HG02885 (cell line): ENCODE data around the gene VPS16.
"Not testable (repeated sequence)": the region's sequence is repeated elsewhere in the genome, so short reads cannot be mapped to it uniquely, and the experiment has no call there.

Experiments used
- ATAC-seq: cut with Tn5 transposase; IDR thresholded peaks from one replicate; pipeline ENCODE4 v1.9.1; 2021; ENCODE audit warnings: mild to moderate bottlenecking; ENCODE audit not compliant: unreplicated experiment, poor library complexity

The VPS16 gene

DNA sequence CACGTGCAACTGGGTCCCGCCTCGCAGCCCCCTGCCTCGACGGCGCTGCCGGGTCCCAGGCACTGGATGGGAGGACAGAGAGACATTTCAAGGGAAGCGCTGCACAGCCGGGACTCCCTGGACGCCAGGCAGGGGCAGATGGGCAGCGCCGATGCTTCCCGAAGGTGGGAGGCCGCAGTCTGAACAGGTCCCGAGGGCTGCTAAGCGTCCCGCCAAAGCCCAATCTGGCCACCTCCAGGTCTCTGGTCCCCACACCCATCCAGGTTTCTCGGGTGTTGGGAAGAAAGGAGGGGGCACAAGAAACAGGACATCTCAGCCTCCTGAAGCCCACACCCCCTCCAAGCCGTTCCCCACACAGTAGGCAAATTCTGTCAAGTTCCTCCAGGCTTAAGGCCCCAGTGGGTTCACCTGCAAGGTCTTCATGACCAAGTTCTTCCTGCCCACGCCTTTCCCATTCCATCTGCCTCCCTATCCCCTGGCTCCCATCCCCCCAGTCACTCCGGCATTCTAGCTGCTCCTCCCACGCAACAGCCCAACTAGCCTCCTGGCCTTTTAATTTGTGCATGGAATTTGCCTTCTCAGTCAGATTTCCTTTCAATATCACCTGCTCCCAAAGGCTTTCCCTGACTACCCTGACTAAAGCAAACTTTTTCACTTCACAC, 34.7 kb upstream of the VPS16 start:
- no peak for ATAC-seq

DNA sequence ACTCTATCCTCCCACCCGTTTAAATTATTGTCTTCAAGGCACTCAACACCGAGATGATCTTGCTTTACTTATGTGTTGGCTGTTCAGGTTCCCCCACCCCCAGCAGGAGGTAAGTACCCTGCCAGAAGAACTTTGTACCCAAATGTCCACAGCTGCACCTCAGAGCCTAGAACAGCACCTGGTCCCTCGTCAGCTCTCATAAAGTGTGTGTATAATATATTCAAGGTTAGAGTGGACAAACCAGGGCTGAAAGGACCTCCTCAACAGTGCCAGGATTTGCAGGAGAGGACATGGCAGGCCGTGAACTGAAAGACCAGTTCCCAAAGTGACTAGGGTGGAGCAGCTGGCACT, 34.2 kb upstream of the VPS16 start:
- no peak for ATAC-seq

DNA sequence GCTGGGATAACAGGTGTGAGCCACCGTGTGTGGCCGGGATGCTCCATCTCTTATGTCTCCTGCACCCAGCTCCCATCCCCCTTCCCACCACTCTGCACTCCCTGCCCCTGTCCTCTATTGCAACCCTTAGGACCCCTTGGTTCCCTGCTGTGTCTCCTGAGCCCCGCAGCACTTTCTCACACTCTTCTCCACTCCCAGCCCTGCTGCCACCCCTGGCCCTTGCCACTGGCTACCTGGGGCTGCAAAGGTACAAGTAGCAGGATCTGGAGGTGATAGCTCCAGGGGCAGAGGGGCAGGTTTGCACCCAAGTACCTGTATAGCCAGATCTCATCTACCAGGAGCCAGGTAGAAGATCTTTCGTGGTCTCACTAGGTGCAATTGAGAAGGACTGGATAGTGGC, 33.5 kb upstream of the VPS16 start:
- no peak for ATAC-seq

DNA sequence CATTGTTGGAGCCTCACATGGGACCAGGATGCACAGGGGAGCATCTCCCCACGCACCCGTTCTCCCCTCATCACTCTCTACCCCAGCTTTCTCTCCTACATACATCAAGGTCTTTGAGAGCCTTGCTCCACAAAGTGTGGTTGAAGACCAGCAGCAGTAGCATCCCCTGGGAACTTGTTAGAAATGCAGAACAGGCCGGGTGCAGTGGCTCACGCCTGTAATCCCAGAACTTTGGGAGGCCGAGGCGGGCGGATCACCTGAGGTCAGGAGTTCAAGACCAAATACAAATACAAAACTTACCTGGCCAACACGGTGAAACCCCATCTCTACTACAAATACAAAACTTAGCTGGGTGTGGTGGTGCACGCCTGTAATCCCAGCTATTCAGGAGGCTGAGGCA, 32.6 kb upstream of the VPS16 start:
- ATAC-seq = not testable (repeated sequence)

DNA sequence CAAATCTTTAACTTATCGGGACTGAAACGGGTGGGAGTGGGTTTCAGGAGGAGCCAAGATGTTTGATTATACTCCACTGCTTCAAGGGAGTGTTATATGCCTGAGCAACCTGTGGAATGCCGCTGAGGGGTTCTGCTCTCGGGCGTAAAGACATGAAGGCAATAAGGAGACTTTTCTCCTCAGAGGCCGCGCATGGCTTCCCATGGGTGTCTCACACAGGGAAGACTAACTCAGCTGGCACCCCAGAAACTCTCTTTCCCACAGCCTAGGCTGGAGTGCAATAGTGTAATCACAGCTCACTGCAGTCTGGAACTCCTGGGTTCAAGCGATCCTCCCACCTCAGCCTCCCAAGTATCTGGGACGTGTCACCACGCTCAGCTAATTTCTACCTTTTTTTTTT, 30.9 kb upstream of the VPS16 start:
- no peak for ATAC-seq

DNA sequence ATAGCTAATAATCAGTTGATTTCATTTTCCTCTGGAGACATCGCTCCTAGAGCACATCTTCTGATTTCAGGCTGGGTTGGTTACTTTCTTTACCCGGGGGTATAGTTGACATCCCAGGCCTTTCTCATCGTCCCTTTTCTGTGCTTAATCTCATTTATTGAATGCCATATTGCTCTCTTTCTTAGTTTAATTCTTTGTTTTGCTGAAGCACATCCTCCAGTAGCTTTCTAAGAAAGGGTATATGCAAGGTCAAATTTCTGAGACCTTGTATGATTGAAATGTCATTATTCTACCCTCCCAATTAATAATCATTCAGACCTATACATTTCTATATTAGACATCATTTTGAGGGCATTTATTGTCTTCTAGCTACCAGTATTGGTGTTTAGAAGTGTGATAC, 28.4 kb upstream of the VPS16 start:
- no peak for ATAC-seq

DNA sequence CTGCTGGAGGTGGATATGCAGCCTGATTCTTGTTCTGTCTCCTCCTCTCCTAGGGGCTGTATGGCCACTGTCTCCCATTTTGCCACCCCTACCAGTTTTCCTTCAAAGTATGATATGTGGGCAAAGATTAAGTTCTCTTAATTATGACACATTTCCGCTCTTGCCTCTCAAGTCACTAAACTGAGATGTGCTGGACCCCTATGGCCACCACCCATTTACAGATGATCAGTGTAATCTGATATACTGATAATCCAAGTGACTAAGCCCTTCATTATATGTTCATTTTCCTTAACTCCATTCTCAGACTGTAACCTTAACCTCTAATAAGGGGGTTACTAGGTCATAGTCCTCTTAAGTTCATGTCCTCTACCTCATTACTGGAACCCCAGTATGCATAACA, 26.5 kb upstream of the VPS16 start:
- no peak for ATAC-seq

DNA sequence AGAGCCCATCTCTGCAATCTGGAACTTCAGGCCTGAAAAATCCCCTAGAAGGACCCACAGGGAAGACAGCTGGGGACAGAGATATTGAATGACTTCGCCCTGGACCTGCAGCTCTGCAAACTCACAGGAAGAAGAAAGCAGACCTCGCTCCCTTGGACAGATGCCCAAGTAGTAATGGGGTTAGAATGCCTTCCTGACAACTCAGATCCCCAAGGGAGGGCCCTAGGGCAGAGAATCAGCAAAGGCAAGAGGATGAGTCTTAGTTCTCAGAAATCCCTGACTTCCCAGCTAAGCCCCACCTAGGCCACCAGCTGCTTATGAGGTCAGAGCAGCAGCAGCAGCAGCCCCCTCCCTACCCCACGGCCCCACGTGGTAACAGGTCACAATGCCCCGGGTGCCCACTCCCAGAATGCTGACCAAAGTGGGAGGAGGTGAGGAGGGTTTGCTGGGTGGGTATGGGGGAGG, 25.9 kb upstream of the VPS16 start, which contains the start of gene C20orf141:
C20orf141 (plus strand) TSS at position 401 of the 465 bp plus-strand sequence. CDS start 198 bp downstream, outside the sequence.
- ATAC-seq = no peak

DNA sequence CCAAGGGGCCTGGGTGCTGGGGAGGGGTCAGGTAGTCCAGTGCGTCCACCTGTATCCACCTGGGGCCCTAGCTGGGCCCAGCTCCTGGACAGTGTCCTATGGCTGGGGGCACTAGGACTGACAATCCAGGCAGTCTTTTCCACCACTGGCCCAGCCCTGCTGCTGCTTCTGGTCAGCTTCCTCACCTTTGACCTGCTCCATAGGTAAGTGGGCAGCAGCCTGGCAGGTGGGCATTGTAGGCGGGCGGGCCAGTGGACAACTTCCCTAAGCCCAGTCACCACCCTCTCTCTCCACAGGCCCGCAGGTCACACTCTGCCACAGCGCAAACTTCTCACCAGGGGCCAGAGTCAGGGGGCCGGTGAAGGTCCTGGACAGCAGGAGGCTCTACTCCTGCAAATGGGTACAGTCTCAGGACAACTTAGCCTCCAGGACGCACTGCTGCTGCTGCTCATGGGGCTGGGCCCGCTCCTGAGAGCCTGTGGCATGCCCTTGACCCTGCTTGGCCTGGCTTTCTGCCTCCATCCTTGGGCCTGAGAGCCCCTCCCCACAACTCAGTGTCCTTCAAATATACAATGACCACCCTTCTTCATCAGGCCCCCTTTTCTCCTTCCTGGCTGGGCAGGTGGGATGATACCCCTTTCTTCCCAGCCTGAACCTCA, 25.2 kb upstream of the VPS16 start:
- ATAC-seq = no peak

DNA sequence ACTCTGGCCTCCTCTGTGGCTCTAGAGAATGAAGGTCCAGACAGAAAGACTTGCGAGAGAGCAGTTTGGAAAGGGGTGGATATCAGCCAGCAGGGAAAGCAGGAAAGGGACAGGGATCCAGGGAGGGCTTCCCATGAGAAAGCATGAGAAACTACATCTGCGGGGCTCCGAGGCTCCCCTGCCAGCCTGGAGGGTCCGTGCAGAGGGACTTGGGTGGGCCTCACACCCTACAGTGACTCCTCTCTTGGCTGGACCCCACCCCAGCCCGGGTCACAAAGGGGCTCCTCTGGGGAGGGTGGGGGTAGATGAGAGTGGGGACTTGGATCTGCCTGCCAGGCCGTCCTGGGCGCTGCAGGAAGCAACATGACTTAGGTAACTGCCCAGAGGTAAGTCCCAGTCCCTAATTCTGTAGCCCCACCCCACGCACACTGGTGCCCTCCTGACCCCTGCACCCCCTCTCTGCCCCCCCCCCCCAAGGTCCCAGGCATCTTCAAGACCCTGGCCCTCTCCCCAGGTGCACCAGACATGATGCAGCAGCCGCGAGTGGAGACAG, 24.4 kb upstream of the VPS16 start, which contains the start of gene TMEM239:
TMEM239 (plus strand) TSS at position 335 of the 553 bp plus-strand sequence; CDS start at position 526, 191 bp downstream.
- no peak for ATAC-seq

DNA sequence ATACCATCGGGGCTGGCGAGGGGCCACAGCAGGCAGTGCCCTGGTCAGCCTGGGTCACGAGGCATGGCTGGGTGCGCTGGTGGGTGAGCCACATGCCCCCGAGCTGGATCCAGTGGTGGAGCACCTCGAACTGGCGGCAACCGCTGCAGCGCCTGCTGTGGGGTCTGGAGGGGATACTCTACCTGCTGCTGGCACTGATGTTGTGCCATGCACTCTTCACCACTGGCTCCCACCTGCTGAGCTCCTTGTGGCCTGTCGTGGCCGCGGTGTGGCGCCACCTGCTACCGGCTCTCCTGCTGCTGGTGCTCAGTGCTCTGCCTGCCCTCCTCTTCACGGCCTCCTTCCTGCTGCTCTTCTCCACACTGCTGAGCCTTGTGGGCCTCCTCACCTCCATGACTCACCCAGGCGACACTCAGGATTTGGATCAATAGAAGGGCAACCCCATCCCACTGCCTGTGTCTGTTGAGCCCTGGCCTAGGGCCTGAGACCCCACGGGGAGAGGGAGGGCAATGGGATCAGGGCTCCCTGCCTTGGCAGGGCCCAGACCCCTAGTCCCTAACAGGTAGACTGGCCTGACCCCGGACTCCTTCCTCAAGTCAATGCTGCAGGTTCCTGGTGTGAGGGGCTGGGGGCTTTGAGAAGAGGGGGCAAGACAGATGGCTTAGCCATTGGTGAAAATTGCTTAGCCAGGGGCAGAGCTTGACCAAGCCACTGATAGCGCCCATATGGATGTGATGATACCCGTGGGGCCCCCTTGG, 23.8 kb upstream of the VPS16 start:
- no peak for ATAC-seq

DNA sequence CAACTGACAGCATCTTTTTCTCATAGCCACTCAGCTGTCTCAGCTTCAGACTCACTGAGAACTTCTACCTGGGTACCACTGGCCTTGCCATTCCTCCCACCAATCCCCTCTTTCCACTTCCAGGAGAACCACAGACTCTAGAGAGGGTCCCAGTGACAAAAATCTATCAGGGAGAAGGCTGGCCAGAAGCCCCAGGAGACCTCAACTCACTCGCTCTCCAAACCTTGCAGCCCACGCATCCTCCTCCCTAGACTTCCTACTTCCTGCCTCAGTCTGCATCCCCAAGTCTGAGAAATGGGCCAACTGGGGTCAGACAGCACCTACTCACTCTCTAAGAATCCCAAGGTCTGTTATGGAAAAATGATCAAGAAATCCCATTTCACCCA, 23.2 kb upstream of the VPS16 start:
- ATAC-seq = no peak

DNA sequence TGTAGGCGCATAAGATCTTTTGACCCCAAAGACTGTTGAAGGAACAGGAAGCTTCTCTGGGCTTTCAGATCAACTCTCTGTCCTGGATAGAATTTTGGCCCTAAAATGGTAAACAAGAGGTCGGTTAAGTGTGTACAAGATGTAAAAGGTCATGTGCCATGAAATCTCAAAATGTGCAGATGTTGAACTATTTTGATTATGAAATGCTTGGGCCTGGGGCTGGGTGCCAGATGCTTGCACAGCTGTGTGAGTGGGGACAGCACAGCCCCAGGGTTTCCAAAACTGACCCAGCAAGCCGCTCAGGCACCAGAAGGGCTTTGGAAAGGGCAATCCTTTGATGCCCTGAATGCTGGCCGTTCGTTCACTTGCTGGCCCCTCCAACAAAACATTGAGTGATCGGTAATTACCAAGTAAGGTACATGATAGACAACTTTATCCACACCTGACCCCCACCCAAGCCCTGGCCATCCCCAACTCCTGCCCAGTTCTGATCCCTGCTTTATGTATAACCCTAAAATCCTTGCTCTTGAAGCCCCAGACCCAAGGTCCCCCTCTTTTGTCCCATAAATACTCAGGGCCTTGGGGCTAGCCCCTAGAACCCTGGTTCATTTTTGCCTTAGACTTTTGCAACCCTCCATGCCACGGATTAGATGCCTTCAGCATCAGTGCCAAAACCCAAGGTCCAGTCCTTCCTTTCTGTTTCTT, 22.5 kb upstream of the VPS16 start:
- ATAC-seq = no peak

DNA sequence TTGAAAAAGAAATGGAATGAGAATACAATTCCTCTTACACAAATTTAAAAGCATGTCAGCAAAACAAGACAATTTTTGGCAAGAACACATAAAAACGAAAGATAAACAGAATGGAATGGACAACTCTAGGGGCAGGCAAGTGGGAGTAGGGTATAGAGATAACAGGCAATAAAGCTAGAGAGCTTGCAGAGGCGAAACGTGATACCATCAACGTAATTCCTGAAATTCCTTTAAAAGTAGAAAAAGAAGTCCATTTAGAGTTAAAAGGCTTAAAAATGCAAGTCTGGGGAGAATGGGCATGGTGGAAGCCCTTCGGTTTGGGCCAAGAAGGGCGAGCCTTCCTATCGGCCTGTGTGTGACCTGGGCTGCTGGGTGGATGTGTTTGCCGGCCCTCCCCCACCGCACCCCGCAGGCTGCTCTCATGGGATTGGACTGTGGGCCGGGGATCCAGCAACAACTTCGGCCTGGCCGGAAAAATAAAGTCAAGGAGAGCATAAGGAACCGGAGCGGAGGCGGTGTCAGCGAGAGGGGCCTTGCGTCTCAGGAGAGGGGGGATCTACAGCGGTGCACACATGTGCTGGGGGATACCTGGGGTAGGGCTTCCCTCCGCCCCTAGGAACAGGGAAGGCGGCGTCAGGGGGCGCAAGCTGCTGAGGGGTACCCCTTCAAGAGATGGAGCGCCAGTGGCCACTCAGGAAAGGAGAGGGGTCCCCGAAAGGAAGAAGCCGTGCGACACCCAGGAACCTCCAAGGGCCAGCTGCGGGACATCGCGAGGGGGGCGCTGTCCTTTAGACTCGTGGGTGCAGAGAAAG, 20.3 kb upstream of the VPS16 start:
- ATAC-seq = no peak

DNA sequence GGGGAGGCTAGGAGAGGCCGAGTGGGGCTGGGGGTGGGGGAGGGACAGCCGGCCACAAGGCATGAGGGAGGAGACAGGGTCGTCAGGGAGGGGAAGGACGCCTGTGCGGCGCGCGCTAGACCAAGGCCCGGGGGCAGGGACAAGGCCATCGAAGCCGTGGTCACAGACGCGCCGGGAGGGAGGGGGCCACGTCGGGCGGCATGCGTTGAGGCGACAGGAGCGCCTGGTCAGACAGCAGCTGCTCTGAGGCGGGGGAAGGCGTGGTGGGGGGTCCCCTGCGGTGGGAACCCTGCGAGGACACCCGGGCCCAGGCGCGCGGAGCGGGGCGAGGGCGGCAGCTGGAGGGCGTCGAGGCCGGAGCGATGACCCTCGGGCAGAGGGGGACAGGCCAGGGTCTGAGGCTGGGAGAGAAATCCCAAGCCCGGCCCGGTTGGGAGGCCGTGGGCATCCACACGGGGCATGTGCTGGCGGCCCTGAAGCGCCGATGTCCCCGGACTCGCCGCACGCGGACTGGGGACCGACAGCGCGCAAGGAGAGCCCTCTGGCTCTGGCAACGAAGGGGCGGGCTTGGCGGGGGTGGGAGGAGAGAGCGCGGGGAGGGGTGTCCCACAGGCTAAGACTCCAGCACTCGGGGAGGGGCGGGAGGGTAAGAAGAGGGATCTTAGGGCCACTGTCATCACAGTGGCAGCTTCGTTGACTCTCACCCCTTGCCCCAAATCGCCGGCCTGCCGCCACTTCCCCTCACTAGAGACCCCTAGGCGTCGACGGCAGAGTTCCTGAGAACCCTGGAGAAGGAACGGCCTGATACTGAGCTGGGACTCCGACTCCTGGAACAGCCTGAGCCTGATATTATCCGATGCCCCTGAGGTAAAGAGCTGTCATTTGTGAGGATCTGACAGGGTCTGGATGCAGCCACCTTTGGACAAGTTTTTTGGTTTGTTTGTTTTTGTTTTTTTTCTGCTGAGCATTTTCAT, 19.4 kb upstream of the VPS16 start:
- no peak for ATAC-seq

DNA sequence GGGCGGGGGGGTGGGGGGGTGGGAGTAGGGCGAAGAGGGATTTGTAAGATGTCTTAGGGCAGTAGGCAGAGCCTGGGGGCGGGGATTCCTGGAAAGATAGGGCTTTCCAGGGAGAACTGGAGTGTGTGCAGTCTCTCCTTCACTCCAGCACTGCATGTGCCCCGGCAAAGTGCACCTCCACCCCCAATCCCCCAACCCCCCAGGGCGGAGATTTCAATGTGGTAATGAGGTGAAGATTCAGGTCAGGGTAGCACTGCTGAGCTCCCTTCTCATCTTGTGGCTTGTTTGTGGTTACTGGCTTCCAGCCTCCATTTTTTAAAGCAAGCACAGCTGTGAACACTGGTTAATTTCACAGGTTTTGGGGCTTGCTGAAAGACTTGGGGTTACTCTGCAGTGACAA, 18.5 kb upstream of the VPS16 start:
- no peak for ATAC-seq

DNA sequence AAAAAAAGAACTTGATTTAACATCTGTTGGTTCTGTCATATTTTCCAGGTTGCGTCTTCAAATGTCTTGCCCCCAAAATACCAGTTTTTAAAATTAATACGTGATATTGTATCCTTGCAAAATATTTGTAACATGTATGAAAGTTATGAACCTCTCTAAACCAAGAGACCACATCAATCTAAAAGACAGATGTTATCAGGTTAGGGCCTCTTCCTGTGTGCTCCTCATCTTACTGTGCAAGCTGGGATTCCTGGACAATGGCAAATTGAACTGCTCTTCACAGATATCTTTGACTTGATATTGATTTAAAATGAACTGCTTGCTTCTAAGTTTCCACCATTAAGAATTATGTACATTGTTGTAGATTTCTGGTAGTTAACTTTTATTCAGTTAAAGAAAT, 14.8 kb upstream of the VPS16 start:
- no peak for ATAC-seq

DNA sequence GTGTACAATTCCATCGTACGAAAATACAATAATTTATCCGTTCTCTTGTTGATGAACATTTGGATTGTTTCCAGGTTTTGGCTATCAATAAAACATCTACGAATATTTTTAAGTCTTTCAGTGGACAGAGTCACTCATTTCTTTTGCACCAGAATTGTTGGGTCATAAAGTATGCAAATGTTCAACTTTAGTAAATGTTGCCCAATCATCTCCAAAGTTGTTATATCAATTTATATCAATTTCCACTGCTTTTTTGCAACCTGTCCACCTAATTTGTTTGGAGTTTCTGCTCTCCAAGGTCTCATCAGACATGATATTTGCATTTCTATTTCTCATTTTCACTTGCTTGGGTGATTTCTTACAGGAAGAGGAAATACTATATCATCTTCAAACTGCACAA, 13.9 kb upstream of the VPS16 start:
- ATAC-seq = no peak
